WTC11 (cell line): ENCODE data around the gene GNL3. TPM values are rescaled to one million over a fixed set of nuclear protein-coding genes. Genes with fewer than 3 reads are reported as not detected.

Experiments used
- ATAC-seq: fragments of 200-7000 bp; cut with Tn5 transposase; 2 replicates; pipeline ENCODE4 v1.10.0; 2021; ENCODE audit warnings: mild to moderate bottlenecking, moderate library complexity
- CTCF ChIA-PET: fragments of 300-600 bp; sonication (Branson Sonifier 250); formaldehyde crosslinking; loops from one replicate; lab custom pipeline; 2021; ENCODE audit warnings: antibody characterized with exemption; lab: Charles Lee
- POLR2A ChIA-PET: fragments of 350-600 bp; sonication (Branson Sonifier 250); formaldehyde crosslinking; loops from one replicate; lab custom pipeline; 2021; ENCODE audit warnings: antibody characterized with exemption; lab: Charles Lee
- DNase-seq: peaks from one replicate; pipeline ENCODE4 v3.0.0; 2021; ENCODE audit warnings: low spot score
- H3K27ac Mint-ChIP-seq: 2 replicates; pipeline ENCODE4 v1.8.0; 2021; ENCODE audit warnings: mixed read lengths
- H3K27me3 Mint-ChIP-seq: 2 replicates; pipeline ENCODE4 v1.8.0; 2021; ENCODE audit warnings: low read depth, mild to moderate bottlenecking, moderate library complexity, mixed read lengths
- H3K36me3 Mint-ChIP-seq: 2 replicates; pipeline ENCODE4 v1.8.0; 2021; ENCODE audit warnings: mixed read lengths
- H3K4me1 Mint-ChIP-seq: 2 replicates; pipeline ENCODE4 v1.8.0; 2022; ENCODE audit warnings: mixed read lengths
- H3K4me3 Mint-ChIP-seq: 2 replicates; pipeline ENCODE4 v1.8.0; 2021; ENCODE audit warnings: mild to moderate bottlenecking, moderate library complexity, mixed read lengths
- H3K9me3 Mint-ChIP-seq: 2 replicates; pipeline ENCODE4 v1.8.0; 2021; ENCODE audit warnings: mixed read lengths
- E2F4 ChIP-seq: sonication (generic); formaldehyde crosslinking; IDR thresholded peaks from 2 replicates; pipeline ENCODE4 v1.8.1; 2022; ENCODE audit warnings: low read depth, mild to moderate bottlenecking, moderate library complexity, missing genetic modification reagents, borderline replicate concordance
- ETV6 ChIP-seq: sonication (generic); formaldehyde crosslinking; IDR thresholded peaks from 2 replicates; pipeline ENCODE4 v1.8.1; 2022; ENCODE audit warnings: mild to moderate bottlenecking, missing genetic modification reagents
- FOXJ3 ChIP-seq: sonication (generic); formaldehyde crosslinking; IDR thresholded peaks from 2 replicates; pipeline ENCODE4 v1.9.0; 2021; ENCODE audit warnings: missing genetic modification reagents, mild to moderate bottlenecking, borderline replicate concordance
- GABPB1 ChIP-seq: sonication (generic); formaldehyde crosslinking; IDR thresholded peaks from 2 replicates; pipeline ENCODE4 v1.8.1; 2023; ENCODE audit warnings: mild to moderate bottlenecking, missing genetic modification reagents
- GRHL2 ChIP-seq: fragments of 250-450 bp; sonication (Bioruptor Pico); IDR thresholded peaks from 2 replicates; pipeline ENCODE4 v1.8.0; 2022; ENCODE audit warnings: mild to moderate bottlenecking, moderate library complexity; ENCODE audit not compliant: insufficient replicate concordance, severe bottlenecking
- GTF2I ChIP-seq: fragments of 250-450 bp; sonication (Bioruptor Pico); conservative IDR thresholded peaks from 2 replicates; pipeline ENCODE4 v1.4.0; 2021; ENCODE audit warnings: mild to moderate bottlenecking
- IRF2 ChIP-seq: sonication (generic); formaldehyde crosslinking; IDR thresholded peaks from 2 replicates; pipeline ENCODE4 v1.8.0; 2022; ENCODE audit warnings: low read depth, missing genetic modification reagents, borderline replicate concordance
- KAT7 ChIP-seq: sonication (generic); formaldehyde crosslinking; IDR thresholded peaks from 2 replicates; pipeline ENCODE4 v1.8.1; 2023; ENCODE audit warnings: missing genetic modification reagents, mild to moderate bottlenecking, borderline replicate concordance
- MXD4 ChIP-seq: fragments of 250-450 bp; sonication (Bioruptor Pico); IDR thresholded peaks from 2 replicates; pipeline ENCODE4 v1.8.0; 2021; ENCODE audit warnings: mild to moderate bottlenecking, moderate library complexity, borderline replicate concordance
- NFYB ChIP-seq: sonication (generic); formaldehyde crosslinking; conservative IDR thresholded peaks from 2 replicates; pipeline ENCODE4 v1.8.0; 2022; ENCODE audit warnings: low read depth, missing genetic modification reagents
- NR3C1 ChIP-seq: sonication (generic); formaldehyde crosslinking; conservative IDR thresholded peaks from 2 replicates; pipeline ENCODE4 v1.8.1; 2023; ENCODE audit warnings: low read depth, mild to moderate bottlenecking, missing genetic modification reagents
- RELA ChIP-seq: sonication (generic); formaldehyde crosslinking; IDR thresholded peaks from 2 replicates; pipeline ENCODE4 v1.8.1; 2022; ENCODE audit warnings: missing genetic modification reagents, mild to moderate bottlenecking, borderline replicate concordance
- SMAD3 ChIP-seq: sonication (generic); formaldehyde crosslinking; IDR thresholded peaks from 2 replicates; pipeline ENCODE4 v1.8.0; 2022; ENCODE audit warnings: missing genetic modification reagents, mild to moderate bottlenecking, borderline replicate concordance
- SMAD4 ChIP-seq: sonication (generic); formaldehyde crosslinking; IDR thresholded peaks from 2 replicates; pipeline ENCODE4 v1.8.0; 2022; ENCODE audit warnings: mild to moderate bottlenecking, missing genetic modification reagents
- ZNF138 ChIP-seq: sonication (generic); formaldehyde crosslinking; conservative IDR thresholded peaks from 2 replicates; pipeline ENCODE4 v1.8.1; 2022; ENCODE audit warnings: mild to moderate bottlenecking, moderate library complexity, missing genetic modification reagents
- ZNF219 ChIP-seq: sonication (generic); formaldehyde crosslinking; IDR thresholded peaks from 2 replicates; pipeline ENCODE4 v1.8.0; 2023; ENCODE audit warnings: missing genetic modification reagents, mild to moderate bottlenecking, borderline replicate concordance
- ZNF232 ChIP-seq: sonication (generic); formaldehyde crosslinking; IDR thresholded peaks from 2 replicates; pipeline ENCODE4 v1.8.0; 2022; ENCODE audit warnings: mild to moderate bottlenecking, missing genetic modification reagents
- ZNF416 ChIP-seq: fragments of 250-450 bp; sonication (Bioruptor Pico); IDR thresholded peaks from 2 replicates; pipeline ENCODE4 v1.9.0; 2021; ENCODE audit warnings: mild to moderate bottlenecking, inconsistent platforms
- ZNF423 ChIP-seq: fragments of 250-450 bp; sonication (Bioruptor Pico); IDR thresholded peaks from 2 replicates; pipeline ENCODE4 v2.1.2; 2022; ENCODE audit warnings: mild to moderate bottlenecking, moderate library complexity
- total RNA-seq: library from RNA; stranded (reverse); gene quantifications from 3 replicates; pipeline ENCODE4 v1.2.3, GENCODE V29; 2021
- TF ChIP-seq, protein P1 (sequence below): sonication (generic); formaldehyde crosslinking; IDR thresholded peaks from 2 replicates; pipeline ENCODE4 v1.8.0; 2022; ENCODE audit warnings: missing genetic modification reagents
- TF ChIP-seq, protein P2 (sequence below): sonication (generic); formaldehyde crosslinking; IDR thresholded peaks from 2 replicates; pipeline ENCODE4 v1.8.1; 2023; ENCODE audit warnings: mild to moderate bottlenecking, missing genetic modification reagents

Gene GNL3
- total RNA-seq, 1 experiment from 2014 or later = 180 TPM

- DNase-seq = no peak
- H3K4me3 Mint-ChIP-seq = no peak overlapping the region
- H3K4me1 Mint-ChIP-seq = no peaks in the 10 kb centered on the region
- H3K9me3 Mint-ChIP-seq = no peaks in the 10 kb centered on the region
- CTCF ChIA-PET = no interaction called here
- TF ChIP-seq ZNF416 (CRISPR knock-in tag) (0 out of 2 replicates have a peak, but pooled peaks have one; percentile 63), MXD4 (no peak)
- H3K27ac Mint-ChIP-seq = peak overlapping the region; percentile 29; the same call in 1 of the 2 replicates
- peaks cover 48% of the 10 kb centered on the region for H3K36me3 Mint-ChIP-seq
- no peaks in the 10 kb centered on the region for H3K27me3 Mint-ChIP-seq
- ATAC-seq = no peak
- POLR2A ChIA-PET = interaction anchor here (1.4 kb wide), 1 partner anchor 8 kb away, joined by 5 read pairs; the partner anchor contains the start of genes GLT8D1 and SPCS1
Observed at GRCh38 chr3:52697632-52697965, 11.8 kb downstream of the GNL3 start.

DNA sequence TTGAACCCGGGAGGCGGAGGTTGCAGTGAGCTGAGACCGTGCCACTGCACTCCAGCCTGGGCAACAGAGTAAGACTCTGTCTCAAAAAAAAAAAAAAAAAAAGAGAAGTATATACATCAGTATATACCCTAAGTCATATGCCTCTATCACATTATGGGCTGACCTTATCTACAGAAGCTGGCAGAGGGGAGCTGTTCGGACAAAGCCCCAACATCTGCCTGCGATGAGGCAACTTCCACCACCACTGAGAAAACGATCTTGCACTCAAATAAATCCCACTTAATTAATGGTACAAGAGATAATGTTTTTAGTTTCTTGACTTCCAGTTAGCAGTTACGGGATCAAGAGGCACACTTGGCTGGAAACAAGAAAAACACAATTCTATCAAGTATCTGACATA lies 17.5 kb downstream of the GNL3 start:
- H3K9me3 Mint-ChIP-seq = no peaks in the 10 kb centered on the region
- ChIA-PET POLR2A (no interaction called here), CTCF (no interaction called here)
- DNase-seq (no peak), ATAC-seq (no peak)
- H3K27ac Mint-ChIP-seq = peak overlapping the region; percentile 6; the same call in 1 of the 2 replicates
- H3K4me3 Mint-ChIP-seq = no peak overlapping the region; the same call in 1 of the 2 replicates
- 0 out of 2 replicates have a peak, but pooled peaks cover 4% of the 10 kb centered on the region for H3K36me3 Mint-ChIP-seq
- peaks cover 13% of the 10 kb centered on the region for H3K4me1 Mint-ChIP-seq
- H3K27me3 Mint-ChIP-seq = no peaks in the 10 kb centered on the region
- no peak for TF ChIP-seq ETV6 (CRISPR knock-in tag)
- no peak for TF ChIP-seq ZNF138 (CRISPR knock-in tag)
- no peak for TF ChIP-seq NR3C1 (CRISPR knock-in tag)
- no peak for TF ChIP-seq SMAD4
- no peak for TF ChIP-seq FOXJ3 (CRISPR knock-in tag)
- no peak for TF ChIP-seq GTF2I (CRISPR knock-in tag)

DNA sequence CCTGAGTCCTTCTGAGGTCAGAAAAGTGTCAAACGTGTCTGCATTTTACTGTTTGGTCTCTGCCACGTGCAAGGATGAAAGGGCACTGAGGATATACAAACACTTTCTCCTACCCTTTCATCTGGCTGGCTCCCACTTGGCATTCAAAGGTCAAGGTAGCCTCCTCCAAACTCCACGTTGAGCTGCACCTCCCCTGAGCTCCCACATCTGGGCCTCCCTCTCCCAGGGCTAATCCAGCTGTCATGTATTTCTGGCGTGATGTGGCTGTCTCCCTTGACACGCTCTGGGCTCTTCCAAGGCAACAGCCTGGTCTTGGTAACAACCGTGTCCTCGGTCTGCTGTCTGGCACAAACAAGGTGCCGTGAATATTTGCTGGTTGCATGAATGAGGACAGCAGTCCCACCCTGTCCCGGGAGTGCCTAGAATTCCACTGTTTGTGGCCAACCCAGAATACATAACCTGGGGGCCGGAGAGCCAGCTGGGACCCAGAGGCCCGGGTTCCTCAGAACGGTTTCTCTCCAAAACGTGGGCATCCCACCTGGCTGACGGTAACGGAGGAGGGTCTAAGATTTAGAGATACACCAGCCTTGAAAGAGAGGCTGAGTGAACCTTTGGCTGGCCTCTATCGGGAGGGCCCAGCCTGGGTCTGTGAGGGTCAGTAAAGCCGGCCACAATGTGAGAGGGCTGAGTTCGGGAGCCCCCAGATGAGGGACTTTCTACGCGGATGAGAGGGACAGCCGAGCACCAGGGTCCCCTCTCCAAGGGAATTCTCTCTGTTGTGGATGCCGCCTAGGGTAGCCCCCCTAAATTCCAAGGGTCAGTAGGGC lies 19.0 kb downstream of the GNL3 start:
- POLR2A ChIA-PET = interaction anchor here (1.0 to 1.9 kb wide), 2 partner anchors 8 to 9 kb away, joined by 3 to 5 read pairs; no protein-coding TSS in a partner anchor
- no peak for DNase-seq
- no peaks in the 10 kb centered on the region for H3K9me3 Mint-ChIP-seq
- H3K4me1 Mint-ChIP-seq = peaks cover 13% of the 10 kb centered on the region
- H3K27ac Mint-ChIP-seq = peak overlapping the region; percentile 46
- CTCF ChIA-PET = interaction anchor here (0.6 to 1.6 kb wide), 4 partner anchors 10 to 1757 kb away, joined by 3 to 7 read pairs (median 4); no protein-coding TSS in a partner anchor
- no peaks in the 10 kb centered on the region for H3K27me3 Mint-ChIP-seq
- peak overlapping the region; percentile 96 for H3K4me3 Mint-ChIP-seq
- H3K36me3 Mint-ChIP-seq = peaks cover 7% of the 10 kb centered on the region
- TF ChIP-seq, protein P1, sequence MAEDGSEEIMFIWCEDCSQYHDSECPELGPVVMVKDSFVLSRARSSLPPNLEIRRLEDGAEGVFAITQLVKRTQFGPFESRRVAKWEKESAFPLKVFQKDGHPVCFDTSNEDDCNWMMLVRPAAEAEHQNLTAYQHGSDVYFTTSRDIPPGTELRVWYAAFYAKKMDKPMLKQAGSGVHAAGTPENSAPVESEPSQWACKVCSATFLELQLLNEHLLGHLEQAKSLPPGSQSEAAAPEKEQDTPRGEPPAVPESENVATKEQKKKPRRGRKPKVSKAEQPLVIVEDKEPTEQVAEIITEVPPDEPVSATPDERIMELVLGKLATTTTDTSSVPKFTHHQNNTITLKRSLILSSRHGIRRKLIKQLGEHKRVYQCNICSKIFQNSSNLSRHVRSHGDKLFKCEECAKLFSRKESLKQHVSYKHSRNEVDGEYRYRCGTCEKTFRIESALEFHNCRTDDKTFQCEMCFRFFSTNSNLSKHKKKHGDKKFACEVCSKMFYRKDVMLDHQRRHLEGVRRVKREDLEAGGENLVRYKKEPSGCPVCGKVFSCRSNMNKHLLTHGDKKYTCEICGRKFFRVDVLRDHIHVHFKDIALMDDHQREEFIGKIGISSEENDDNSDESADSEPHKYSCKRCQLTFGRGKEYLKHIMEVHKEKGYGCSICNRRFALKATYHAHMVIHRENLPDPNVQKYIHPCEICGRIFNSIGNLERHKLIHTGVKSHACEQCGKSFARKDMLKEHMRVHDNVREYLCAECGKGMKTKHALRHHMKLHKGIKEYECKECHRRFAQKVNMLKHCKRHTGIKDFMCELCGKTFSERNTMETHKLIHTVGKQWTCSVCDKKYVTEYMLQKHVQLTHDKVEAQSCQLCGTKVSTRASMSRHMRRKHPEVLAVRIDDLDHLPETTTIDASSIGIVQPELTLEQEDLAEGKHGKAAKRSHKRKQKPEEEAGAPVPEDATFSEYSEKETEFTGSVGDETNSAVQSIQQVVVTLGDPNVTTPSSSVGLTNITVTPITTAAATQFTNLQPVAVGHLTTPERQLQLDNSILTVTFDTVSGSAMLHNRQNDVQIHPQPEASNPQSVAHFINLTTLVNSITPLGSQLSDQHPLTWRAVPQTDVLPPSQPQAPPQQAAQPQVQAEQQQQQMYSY = 0 out of 2 replicates have a peak, but pooled peaks have one; percentile 36
- TF ChIP-seq GABPB1 (CRISPR knock-in tag) (peak; percentile 43; the same call in 1 of the 2 replicates), GRHL2 (CRISPR knock-in tag) (no peak)
- ATAC-seq = peak; percentile 5; the same call in 1 of the 2 replicates

GRCh38 chr3:52705438-52705687 lies 19.5 kb downstream of the GNL3 start:
- CTCF ChIA-PET = interaction anchor here (0.8 to 1.6 kb wide), 3 partner anchors 10 to 115 kb away, joined by 3 to 6 read pairs (median 3); no protein-coding TSS in a partner anchor
- TF ChIP-seq, protein P2, sequence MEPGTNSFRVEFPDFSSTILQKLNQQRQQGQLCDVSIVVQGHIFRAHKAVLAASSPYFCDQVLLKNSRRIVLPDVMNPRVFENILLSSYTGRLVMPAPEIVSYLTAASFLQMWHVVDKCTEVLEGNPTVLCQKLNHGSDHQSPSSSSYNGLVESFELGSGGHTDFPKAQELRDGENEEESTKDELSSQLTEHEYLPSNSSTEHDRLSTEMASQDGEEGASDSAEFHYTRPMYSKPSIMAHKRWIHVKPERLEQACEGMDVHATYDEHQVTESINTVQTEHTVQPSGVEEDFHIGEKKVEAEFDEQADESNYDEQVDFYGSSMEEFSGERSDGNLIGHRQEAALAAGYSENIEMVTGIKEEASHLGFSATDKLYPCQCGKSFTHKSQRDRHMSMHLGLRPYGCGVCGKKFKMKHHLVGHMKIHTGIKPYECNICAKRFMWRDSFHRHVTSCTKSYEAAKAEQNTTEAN = 0 out of 2 replicates have a peak, but pooled peaks have one; percentile 14
- TF ChIP-seq ETV6 (CRISPR knock-in tag) = 0 out of 2 replicates have a peak, but pooled peaks have one; percentile 31
- peak; percentile 13; the same call in 1 of the 2 replicates for TF ChIP-seq ZNF232
- no peak for TF ChIP-seq ZNF138 (CRISPR knock-in tag)
- TF ChIP-seq KAT7 (CRISPR knock-in tag) = peak; percentile 22; the same call in 1 of the 2 replicates
- no peak for TF ChIP-seq ZNF219 (CRISPR knock-in tag)
- no peak for TF ChIP-seq IRF2 (CRISPR knock-in tag)
- TF ChIP-seq RELA (CRISPR knock-in tag) = 0 out of 2 replicates have a peak, but pooled peaks have one; percentile 26
- 0 out of 2 replicates have a peak, but pooled peaks have one; percentile 24 for TF ChIP-seq NFYB
- 0 out of 2 replicates have a peak, but pooled peaks have one; percentile 78 for TF ChIP-seq SMAD3 (CRISPR knock-in tag)
- no peak for TF ChIP-seq GRHL2 (CRISPR knock-in tag)
- 0 out of 2 replicates have a peak, but pooled peaks have one; percentile 87 for TF ChIP-seq E2F4
- no peak for TF ChIP-seq ZNF423 (CRISPR knock-in tag)
- TF ChIP-seq GABPB1 (CRISPR knock-in tag) = no peak
- peak overlapping the region; percentile 46; the same call in 1 of the 2 replicates for H3K27ac Mint-ChIP-seq
- H3K4me1 Mint-ChIP-seq = peaks cover 13% of the 10 kb centered on the region
- H3K9me3 Mint-ChIP-seq = no peaks in the 10 kb centered on the region
- ATAC-seq = peak; percentile 37; the same call in 1 of the 2 replicates
- POLR2A ChIA-PET = interaction anchor here (1.0 to 1.9 kb wide), 2 partner anchors 9 kb away, joined by 3 to 5 read pairs; no protein-coding TSS in a partner anchor
- DNase-seq = no peak
- H3K4me3 Mint-ChIP-seq = peak overlapping the region; percentile 96
- H3K27me3 Mint-ChIP-seq = no peaks in the 10 kb centered on the region
- peaks cover 7% of the 10 kb centered on the region for H3K36me3 Mint-ChIP-seq
